Hippocampal formation (tissue), 2 donors: Measurements from ENCODE around the gene GJB2.

Experiments
- DNase-seq, 2 donors: peaks; one replicate each; lab custom pipeline; 2025; lab: John Stamatoyannopoulos, UW

Gene GJB2

GRCh38 chr13:20141238-20142022, 51.3 kb downstream of the GJB2 start:
- no peak for DNase-seq

- DNase-seq, result no peak
Measured at GRCh38 chr13:20140487-20140886, 52.3 kb downstream of the GJB2 start.

GRCh38 chr13:20137875-20138274, 54.9 kb downstream of the GJB2 start:
- DNase-seq, result no peak
